Mammary epithelial cell (primary cell): ENCODE results near the gene TMEM245.

Experiments used
- EZH2 ChIP-seq: IDR thresholded peaks from 2 replicates; pipeline ENCODE4 v1.6.1; 2012; ENCODE audit warnings: low read length, inconsistent platforms, borderline replicate concordance
- TF ChIP-seq, protein P1 (sequence below), 2 donors: IDR thresholded peaks in 1 of 2; conservative IDR thresholded peaks in 1 of 2; 2 replicates each; pipeline ENCODE4 v1.5.1; 2011 to 2012; ENCODE audit warnings: inconsistent platforms in 2 of 2, low read length in 2 of 2, mild to moderate bottlenecking in 2 of 2, control low read depth in 1 of 2, low read depth in 1 of 2; ENCODE audit not compliant: insufficient read depth in 1 of 2; ENCODE audit errors: extremely low read depth in 1 of 2

- TF ChIP-seq EZH2, result no peak
- TF ChIP-seq, protein P1, sequence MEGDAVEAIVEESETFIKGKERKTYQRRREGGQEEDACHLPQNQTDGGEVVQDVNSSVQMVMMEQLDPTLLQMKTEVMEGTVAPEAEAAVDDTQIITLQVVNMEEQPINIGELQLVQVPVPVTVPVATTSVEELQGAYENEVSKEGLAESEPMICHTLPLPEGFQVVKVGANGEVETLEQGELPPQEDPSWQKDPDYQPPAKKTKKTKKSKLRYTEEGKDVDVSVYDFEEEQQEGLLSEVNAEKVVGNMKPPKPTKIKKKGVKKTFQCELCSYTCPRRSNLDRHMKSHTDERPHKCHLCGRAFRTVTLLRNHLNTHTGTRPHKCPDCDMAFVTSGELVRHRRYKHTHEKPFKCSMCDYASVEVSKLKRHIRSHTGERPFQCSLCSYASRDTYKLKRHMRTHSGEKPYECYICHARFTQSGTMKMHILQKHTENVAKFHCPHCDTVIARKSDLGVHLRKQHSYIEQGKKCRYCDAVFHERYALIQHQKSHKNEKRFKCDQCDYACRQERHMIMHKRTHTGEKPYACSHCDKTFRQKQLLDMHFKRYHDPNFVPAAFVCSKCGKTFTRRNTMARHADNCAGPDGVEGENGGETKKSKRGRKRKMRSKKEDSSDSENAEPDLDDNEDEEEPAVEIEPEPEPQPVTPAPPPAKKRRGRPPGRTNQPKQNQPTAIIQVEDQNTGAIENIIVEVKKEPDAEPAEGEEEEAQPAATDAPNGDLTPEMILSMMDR (conservative IDR thresholded peaks at IDR 0.05 in 1 of 2, IDR thresholded peaks at IDR 0.05 in 1 of 2; ENCODE audit: extremely low read depth in 1 of 2, insufficient read depth in 1 of 2, low read depth in 1 of 2, low read length in 2 of 2), result no peak
Observed at GRCh38 chr9:109161471-109161870, 41.7 kb upstream of the TMEM245 start.
